GM12891 (cell line): ENCODE results near the gene RILPL2.
"Not testable (repeated sequence)": the region's sequence is repeated elsewhere in the genome, so short reads cannot be mapped to it uniquely, and the experiment has no call there.

Experiments
- DNase-seq: peaks from one replicate; pipeline ENCODE4 v3.0.0; 2011; ENCODE audit warnings: low spot score; ENCODE audit not compliant: insufficient read length
- FAIRE-seq: peaks from 2 replicates; lab custom pipeline; 2011; peaks lifted over from hg19 to GRCh38; lab: Jason Lieb, UNC
- PAX5 ChIP-seq: IDR thresholded peaks from 2 replicates; pipeline ENCODE4 v1.6.1; 2011; ENCODE audit warnings: low read length, moderate library complexity, mild to moderate bottlenecking; ENCODE audit not compliant: insufficient read depth, severe bottlenecking
- POLR2A ChIP-seq: IDR thresholded peaks from 2 replicates; pipeline ENCODE4 v1.6.1; 2011; ENCODE audit warnings: low read depth, low read length, control low read depth
- POLR2AphosphoS5 ChIP-seq: IDR thresholded peaks from 2 replicates; pipeline ENCODE4 v1.6.1; 2011; ENCODE audit warnings: low read depth, low read length, control low read depth
- POU2F2 ChIP-seq: IDR thresholded peaks from 2 replicates; pipeline ENCODE4 v1.6.1; 2011; ENCODE audit warnings: low read depth, mild to moderate bottlenecking, control low read depth, low read length, moderate library complexity
- SPI1 ChIP-seq: IDR thresholded peaks from 2 replicates; pipeline ENCODE4 v1.6.1; 2011; ENCODE audit warnings: low read depth, low read length, control low read depth
- TAF1 ChIP-seq: IDR thresholded peaks from 2 replicates; pipeline ENCODE4 v1.6.1; 2011; ENCODE audit warnings: low read depth, low read length, control low read depth

Gene RILPL2

GRCh38 chr12:123384318-123384993 lies 52.0 kb downstream of the RILPL2 start:
- no peak for DNase-seq
- peak; percentile 64 for FAIRE-seq

DNA sequence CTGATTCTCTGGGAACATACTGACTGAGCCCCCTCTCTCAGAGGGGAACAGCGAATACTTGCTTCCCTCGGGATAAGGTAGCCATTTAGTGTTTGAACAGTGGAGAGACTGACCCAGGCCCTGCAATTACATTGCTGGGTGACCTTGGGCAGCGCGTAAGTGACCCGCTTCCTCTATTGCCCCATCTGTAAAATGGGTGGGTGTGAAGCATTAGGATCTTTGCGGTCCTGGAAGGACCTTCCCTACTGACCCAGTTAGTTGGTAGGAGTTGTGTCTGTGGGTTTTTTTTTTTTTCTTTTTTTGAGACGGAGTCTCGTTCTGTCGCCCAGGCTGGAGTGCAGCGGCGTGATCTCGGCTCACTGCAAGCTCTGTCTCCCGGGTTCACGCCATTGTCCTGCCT lies 53.8 kb downstream of the RILPL2 start:
- TF ChIP-seq SPI1 (no peak), TAF1 (no peak), POLR2A (no peak), PAX5 (no peak), POLR2AphosphoS5 (no peak), POU2F2 (no peak)
- DNase-seq (no peak), FAIRE-seq (no peak)

More at GRCh38 chr12:123384318-123384993, 52.0 kb downstream of the RILPL2 start:
- TF ChIP-seq PAX5 = no peak
- TF ChIP-seq SPI1 = no peak
- TF ChIP-seq TAF1 = no peak
- TF ChIP-seq POLR2AphosphoS5 = no peak
- TF ChIP-seq POLR2A = no peak
- TF ChIP-seq POU2F2 = no peak

- FAIRE-seq (no peak), DNase-seq (no peak)
- TF ChIP-seq POU2F2 (no peak), POLR2AphosphoS5 (no peak), TAF1 (no peak)
Observed at GRCh38 chr12:123379391-123379790, 57.1 kb downstream of the RILPL2 start.

- not testable (repeated sequence) for FAIRE-seq, DNase-seq
Observed at GRCh38 chr12:123372415-123372814, 64.1 kb downstream of the RILPL2 start.

DNA sequence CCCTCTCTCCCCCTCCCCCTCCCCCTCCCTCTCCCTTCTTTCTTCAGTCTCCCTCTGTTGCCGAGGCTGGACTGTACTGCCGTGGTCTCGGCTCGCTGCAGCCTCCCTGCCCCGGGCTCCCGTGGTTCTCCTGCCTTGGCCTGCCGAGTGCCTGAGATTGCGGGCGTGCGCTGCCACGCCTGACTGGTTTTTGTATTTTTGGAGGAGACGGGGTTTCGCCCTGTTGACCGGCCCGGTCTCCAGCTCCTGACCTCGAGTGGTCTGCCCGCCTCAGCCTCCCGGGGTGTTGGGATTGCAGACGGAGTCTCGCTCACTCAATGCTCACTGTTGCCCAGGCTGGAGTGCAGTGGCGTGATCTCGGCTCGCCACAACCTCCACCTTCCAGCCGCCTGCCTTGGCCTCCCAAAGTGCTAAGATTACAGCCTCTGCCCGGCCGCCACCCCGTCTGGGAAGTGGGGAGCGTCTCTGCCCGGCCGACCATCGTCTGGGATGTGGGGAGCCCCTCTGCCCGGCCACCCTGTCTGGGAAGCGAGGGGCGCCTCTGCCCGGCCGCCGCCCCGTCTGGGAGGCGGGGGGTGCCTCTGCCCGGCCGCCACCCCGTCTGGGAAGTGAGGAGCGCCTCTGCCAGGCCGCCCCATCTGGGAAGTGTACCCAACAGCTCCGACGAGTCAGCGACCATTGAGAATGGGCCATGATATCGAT lies 64.7 kb downstream of the RILPL2 start:
- FAIRE-seq, DNase-seq: not testable (repeated sequence)

GRCh38 chr12:123369229-123369628 lies 67.3 kb downstream of the RILPL2 start:
- peak; percentile 9 for FAIRE-seq
- no peak for TF ChIP-seq POLR2AphosphoS5
- no peak for TF ChIP-seq SPI1
- TF ChIP-seq TAF1 = no peak
- TF ChIP-seq PAX5 = no peak
- no peak for TF ChIP-seq POLR2A
- DNase-seq = no peak

DNA sequence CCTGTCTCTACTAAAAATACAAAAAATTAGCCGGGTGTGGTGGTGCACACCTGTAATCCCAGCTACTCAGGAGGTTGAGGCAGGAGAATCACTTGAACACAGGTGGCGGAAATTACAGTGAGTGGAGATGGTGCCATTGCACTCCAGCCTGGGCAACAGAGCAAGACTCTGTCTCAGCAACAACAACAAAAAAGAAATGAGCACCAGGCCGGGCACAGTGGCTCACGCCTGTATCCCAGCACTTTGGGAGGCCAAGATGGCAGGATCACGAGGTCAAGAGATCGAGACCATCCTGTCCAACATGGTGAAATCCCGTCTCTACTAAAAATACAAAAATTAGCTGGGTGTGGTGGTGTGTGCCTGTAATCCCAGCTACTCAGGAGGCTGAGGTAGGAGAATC lies 68.1 kb downstream of the RILPL2 start:
- FAIRE-seq = not testable (repeated sequence)

GRCh38 chr12:123367511-123367910 lies 69.0 kb downstream of the RILPL2 start:
- TF ChIP-seq SPI1 = no peak
- TF ChIP-seq PAX5 = no peak
- no peak for TF ChIP-seq POLR2AphosphoS5
- no peak for TF ChIP-seq TAF1
- no peak for FAIRE-seq
- DNase-seq = no peak

More for the DNA sequence above, 68.1 kb downstream of the RILPL2 start:
- not testable (repeated sequence) for DNase-seq
